Osteocyte (in vitro differentiated cells): ENCODE data around the gene EAPP. TPM values are rescaled to one million over a fixed set of nuclear protein-coding genes. Genes with fewer than 3 reads are reported as not detected.

Source experiments
- DNase-seq: peaks from one replicate; pipeline ENCODE4 v3.0.0; 2021; ENCODE audit warnings: mixed read lengths; ENCODE audit not compliant: unreplicated experiment; ENCODE audit errors: extremely low spot score
- H3K27ac Mint-ChIP-seq: one replicate; pipeline ENCODE4 v1.8.0; 2021; ENCODE audit warnings: mild to moderate bottlenecking, mixed read lengths; ENCODE audit not compliant: unreplicated experiment
- H3K27me3 Mint-ChIP-seq: one replicate; pipeline ENCODE4 v1.8.0; 2021; ENCODE audit warnings: mixed read lengths; ENCODE audit not compliant: unreplicated experiment
- H3K36me3 Mint-ChIP-seq: one replicate; pipeline ENCODE4 v1.8.0; 2021; ENCODE audit warnings: mixed read lengths; ENCODE audit not compliant: unreplicated experiment
- H3K4me1 Mint-ChIP-seq: one replicate; pipeline ENCODE4 v1.8.0; 2021; ENCODE audit warnings: mixed read lengths; ENCODE audit not compliant: unreplicated experiment
- H3K4me3 Mint-ChIP-seq: one replicate; pipeline ENCODE4 v1.8.0; 2021; ENCODE audit warnings: mild to moderate bottlenecking, moderate library complexity, mixed read lengths; ENCODE audit not compliant: unreplicated experiment
- H3K9me3 Mint-ChIP-seq: one replicate; pipeline ENCODE4 v1.8.0; 2021; ENCODE audit warnings: mixed read lengths; ENCODE audit not compliant: unreplicated experiment
- CTCF ChIP-seq: fragments of 200-600 bp; sonication (generic); IDR thresholded peaks from 2 replicates; pipeline ENCODE4 v1.5.0; 2021; ENCODE audit warnings: antibody characterized with exemption, mild to moderate bottlenecking, moderate library complexity
- long read RNA-seq: library from polyadenylated mRNA; unstranded; transcript quantifications from one replicate; pipeline ENCODE4 v2.0.0, GENCODE V29; 2021
- total RNA-seq: library from RNA; stranded (reverse); gene quantifications from 2 replicates; pipeline ENCODE4 v1.2.1, GENCODE V29; 2021

EAPP gene
- total RNA-seq = 38.3 and 42.0 TPM in 2 replicates
- long read RNA-seq, transcript EAPP-201 (6 exons, 1,321 nt) = major isoform, 103 of 120 reads
- long read RNA-seq, partial matches to known transcripts = 1 of 120 reads
- long read RNA-seq, other reads (novel, unspliced or antisense) = 16 of 120 reads

GRCh38 chr14:34539407-34540180 lies at the start of gene EAPP:
EAPP (minus strand) TSS chr14:34539701; CDS start chr14:34539628, 73 bp downstream.
- Mint-ChIP-seq H3K27me3 (no peaks in the 10 kb centered on the region), H3K4me1 (peaks cover 22% of the 10 kb centered on the region), H3K36me3 (peaks cover 6% of the 10 kb centered on the region), H3K4me3 (peak within 1 kb of the TSS; percentile 97), H3K9me3 (no peaks in the 10 kb centered on the region), H3K27ac (peak within 1 kb of the TSS; percentile 99)
- TF ChIP-seq CTCF = no peak
- peak; percentile 99 for DNase-seq

DNA sequence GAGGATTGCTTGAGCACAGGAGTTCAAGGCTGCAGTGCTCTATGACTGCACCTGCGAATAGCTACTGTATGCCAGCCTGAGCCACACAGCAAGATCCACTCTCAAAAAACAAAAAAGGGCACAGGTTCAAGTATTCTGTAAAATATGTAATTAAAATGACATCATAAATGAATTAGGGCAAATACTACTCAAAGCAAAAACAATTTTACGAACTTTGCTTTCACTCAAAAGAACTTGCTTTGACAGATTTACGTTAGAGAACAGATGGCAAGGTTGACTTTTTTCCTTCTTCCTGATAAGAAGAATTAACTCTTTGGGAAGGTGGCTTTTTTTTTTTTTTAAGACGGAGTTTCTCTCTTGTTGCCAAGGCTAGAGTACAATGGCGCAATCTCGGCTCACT lies 44.0 kb upstream of the EAPP start:
- H3K4me3 Mint-ChIP-seq = no peak overlapping the region
- H3K36me3 Mint-ChIP-seq = peaks cover 41% of the 10 kb centered on the region
- no peaks in the 10 kb centered on the region for H3K27me3 Mint-ChIP-seq
- TF ChIP-seq CTCF = no peak
- no peak for DNase-seq
- H3K27ac Mint-ChIP-seq = no peak overlapping the region
- no peaks in the 10 kb centered on the region for H3K9me3 Mint-ChIP-seq
- H3K4me1 Mint-ChIP-seq = peaks cover 2% of the 10 kb centered on the region

GRCh38 chr14:34582117-34582680 lies 42.7 kb upstream of the EAPP start:
- H3K27ac Mint-ChIP-seq = no peak overlapping the region
- H3K27me3 Mint-ChIP-seq = no peaks in the 10 kb centered on the region
- no peak overlapping the region for H3K4me3 Mint-ChIP-seq
- no peak for TF ChIP-seq CTCF
- no peaks in the 10 kb centered on the region for H3K9me3 Mint-ChIP-seq
- peaks cover 39% of the 10 kb centered on the region for H3K36me3 Mint-ChIP-seq
- peaks cover 2% of the 10 kb centered on the region for H3K4me1 Mint-ChIP-seq
- no peak for DNase-seq

- Mint-ChIP-seq H3K36me3 (peaks cover 34% of the 10 kb centered on the region), H3K27me3 (no peaks in the 10 kb centered on the region)
- no peak for DNase-seq
Observed at GRCh38 chr14:34580381-34580780, 40.9 kb upstream of the EAPP start.

More at GRCh38 chr14:34580381-34580780, 40.9 kb upstream of the EAPP start:
- peaks cover 2% of the 10 kb centered on the region for H3K4me1 Mint-ChIP-seq
- H3K27ac Mint-ChIP-seq = no peak overlapping the region
- no peak for TF ChIP-seq CTCF
- no peaks in the 10 kb centered on the region for H3K9me3 Mint-ChIP-seq
- no peak overlapping the region for H3K4me3 Mint-ChIP-seq
